ENCODE measurements around the gene CHST4.

CHST4 gene

GRCh38 chr16:71537643-71538042, 11.4 kb downstream of the CHST4 start:
- no peak for DNase-seq (ENCODE audit: low spot score)

GRCh38 chr16:71542377-71542776, 16.2 kb downstream of the CHST4 start:
- H3K27ac ChIP-seq, result no peak overlapping the region
- TF ChIP-seq CTCF (IDR thresholded peaks at IDR 0.05), result no peak
- DNase-seq (ENCODE audit: low spot score), result no peak
- H3K4me3 ChIP-seq, result no peak overlapping the region

More at GRCh38 chr16:71537643-71538042, 11.4 kb downstream of the CHST4 start:
- H3K27ac ChIP-seq, result no peak overlapping the region
- H3K4me3 ChIP-seq, result no peak overlapping the region
- TF ChIP-seq CTCF (IDR thresholded peaks at IDR 0.05), result no peak

GRCh38 chr16:71547168-71547567, 20.9 kb downstream of the CHST4 start:
- no peak overlapping the region for H3K27ac ChIP-seq
- H3K4me3 ChIP-seq, result no peak overlapping the region
- no peak for DNase-seq (ENCODE audit: low spot score)
- no peak for TF ChIP-seq CTCF (IDR thresholded peaks at IDR 0.05)

GRCh38 chr16:71552698-71553503, 26.7 kb downstream of the CHST4 start:
- no peak for TF ChIP-seq CTCF (IDR thresholded peaks at IDR 0.05)
- no peak overlapping the region for H3K4me3 ChIP-seq
- no peak overlapping the region for H3K27ac ChIP-seq
- no peak for DNase-seq (ENCODE audit: low spot score)

GRCh38 chr16:71555230-71555891, 29.1 kb downstream of the CHST4 start:
- TF ChIP-seq CTCF (IDR thresholded peaks at IDR 0.05), result no peak
- no peak overlapping the region for H3K27ac ChIP-seq
- no peak overlapping the region for H3K4me3 ChIP-seq
- DNase-seq (ENCODE audit: low spot score), result no peak

- DNase-seq (ENCODE audit: low spot score), result no peak
- H3K4me3 ChIP-seq, result no peak overlapping the region
- TF ChIP-seq CTCF (IDR thresholded peaks at IDR 0.05), result no peak
- H3K27ac ChIP-seq, result no peak overlapping the region
Measured at GRCh38 chr16:71557299-71557698, 31.1 kb downstream of the CHST4 start.

Data from coronary artery (tissue), 2 donors.